PC-9 (cell line): ENCODE data around the gene RCOR1.

Experiments used
- EZH2 ChIP-seq: fragments of 200-600 bp; sonication (generic); IDR thresholded peaks from 2 replicates; pipeline ENCODE4 v1.8.0; 2017; ENCODE audit warnings: antibody characterized with exemption, low read depth
- TF ChIP-seq, protein P1 (sequence below): fragments of 200-600 bp; sonication (generic); conservative IDR thresholded peaks from 2 replicates; pipeline ENCODE4 v1.6.1; 2017; ENCODE audit warnings: mixed run types, antibody characterized with exemption, mild to moderate bottlenecking, moderate library complexity

DNA sequence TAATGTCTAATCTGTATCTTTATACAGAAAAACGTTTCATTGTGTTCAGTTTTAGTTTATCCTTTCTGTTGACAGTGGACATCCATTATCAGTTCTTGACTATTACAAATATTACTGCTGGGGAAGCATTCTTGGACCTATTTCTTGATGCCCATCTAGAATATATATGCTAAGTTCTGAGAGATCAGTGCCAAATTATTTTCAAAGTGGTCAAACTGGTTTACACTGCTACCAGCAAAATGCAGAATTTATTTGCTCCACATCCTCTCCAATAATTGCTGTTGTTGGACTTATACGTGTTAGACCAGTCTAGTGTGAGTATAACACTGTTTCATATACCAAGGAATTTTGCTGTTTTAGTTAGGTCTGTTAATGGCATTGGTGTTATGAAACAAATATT is 99.3 kb downstream of the RCOR1 start:
- TF ChIP-seq, protein P1, sequence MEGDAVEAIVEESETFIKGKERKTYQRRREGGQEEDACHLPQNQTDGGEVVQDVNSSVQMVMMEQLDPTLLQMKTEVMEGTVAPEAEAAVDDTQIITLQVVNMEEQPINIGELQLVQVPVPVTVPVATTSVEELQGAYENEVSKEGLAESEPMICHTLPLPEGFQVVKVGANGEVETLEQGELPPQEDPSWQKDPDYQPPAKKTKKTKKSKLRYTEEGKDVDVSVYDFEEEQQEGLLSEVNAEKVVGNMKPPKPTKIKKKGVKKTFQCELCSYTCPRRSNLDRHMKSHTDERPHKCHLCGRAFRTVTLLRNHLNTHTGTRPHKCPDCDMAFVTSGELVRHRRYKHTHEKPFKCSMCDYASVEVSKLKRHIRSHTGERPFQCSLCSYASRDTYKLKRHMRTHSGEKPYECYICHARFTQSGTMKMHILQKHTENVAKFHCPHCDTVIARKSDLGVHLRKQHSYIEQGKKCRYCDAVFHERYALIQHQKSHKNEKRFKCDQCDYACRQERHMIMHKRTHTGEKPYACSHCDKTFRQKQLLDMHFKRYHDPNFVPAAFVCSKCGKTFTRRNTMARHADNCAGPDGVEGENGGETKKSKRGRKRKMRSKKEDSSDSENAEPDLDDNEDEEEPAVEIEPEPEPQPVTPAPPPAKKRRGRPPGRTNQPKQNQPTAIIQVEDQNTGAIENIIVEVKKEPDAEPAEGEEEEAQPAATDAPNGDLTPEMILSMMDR, result no peak
- TF ChIP-seq EZH2, result no peak
